ENCODE data around the gene TNP2.

TNP2 gene

GRCh38 chr16:11256661-11257130 is 12.4 kb downstream of the TNP2 start:
- DNase-seq, result peak in 20 of 51 donors; percentile 18 to 64 (median 44)

GRCh38 chr16:11255737-11256660 is 13.1 kb downstream of the TNP2 start, which contains the start of gene SOCS1:
Gene SOCS1, minus strand, starts transcription at chr16:11256204. Its CDS starts 726 bp downstream, at chr16:11255478.
- DNase-seq, result peak; percentile 16 to 88 (median 71)

- peak in 12 of 51 donors; percentile 10 to 62 (median 29) for DNase-seq
Measured at GRCh38 chr16:11254913-11255736, 14.0 kb downstream of the TNP2 start.

GRCh38 chr16:11253995-11254912 is 14.9 kb downstream of the TNP2 start:
- no peak for DNase-seq

- no peak for DNase-seq
Measured at GRCh38 chr16:11253009-11253994, 15.8 kb downstream of the TNP2 start.

GRCh38 chr16:11252482-11252931 is 16.6 kb downstream of the TNP2 start:
- no peak for DNase-seq

GRCh38 chr16:11251525-11252481 is 17.3 kb downstream of the TNP2 start:
- no peak for DNase-seq

- DNase-seq, result no peak
Measured at GRCh38 chr16:11250786-11251524, 18.2 kb downstream of the TNP2 start.

GRCh38 chr16:11250091-11250785 is 18.9 kb downstream of the TNP2 start:
- no peak for DNase-seq

GRCh38 chr16:11249233-11250061 is 19.7 kb downstream of the TNP2 start:
- no peak for DNase-seq

GRCh38 chr16:11248133-11248532 is 21.0 kb downstream of the TNP2 start:
- DNase-seq, result peak in 1 of 51 donors; percentile 100

- DNase-seq, result no peak
Measured at GRCh38 chr16:11245988-11246387, 23.1 kb downstream of the TNP2 start.

- no peak for DNase-seq
Measured at GRCh38 chr16:11245222-11245737, 23.8 kb downstream of the TNP2 start.

GRCh38 chr16:11242658-11243057 is 26.5 kb downstream of the TNP2 start:
- no peak for DNase-seq

GRCh38 chr16:11241480-11242204 is 27.5 kb downstream of the TNP2 start:
- no peak for DNase-seq
